GM15510 (cell line): ENCODE results near the gene RSU1.

ENCODE experiments used
- POLR2A ChIP-seq: IDR thresholded peaks from 3 replicates; pipeline ENCODE4 v1.6.1; 2011; ENCODE audit warnings: borderline replicate concordance; ENCODE audit not compliant: insufficient read length; ENCODE audit errors: extremely low read depth

RSU1 gene

GRCh38 chr10:16649757-16650156 lies 167.5 kb downstream of the RSU1 start:
- TF ChIP-seq POLR2A, result no peak

GRCh38 chr10:16648366-16648765 lies 168.9 kb downstream of the RSU1 start:
- no peak for TF ChIP-seq POLR2A

GRCh38 chr10:16646181-16647059 lies 170.8 kb downstream of the RSU1 start:
- TF ChIP-seq POLR2A, result no peak

- TF ChIP-seq POLR2A, result no peak
Measured at GRCh38 chr10:16644146-16644545, 173.1 kb downstream of the RSU1 start.

GRCh38 chr10:16643502-16643901 lies 173.7 kb downstream of the RSU1 start:
- no peak for TF ChIP-seq POLR2A

GRCh38 chr10:16640153-16640552 lies 177.1 kb downstream of the RSU1 start:
- TF ChIP-seq POLR2A, result no peak

- TF ChIP-seq POLR2A, result no peak
Measured at GRCh38 chr10:16639471-16639870, 177.8 kb downstream of the RSU1 start.

- TF ChIP-seq POLR2A, result no peak
Measured at GRCh38 chr10:16632996-16633395, 184.2 kb downstream of the RSU1 start.

GRCh38 chr10:16626697-16627096 lies 190.5 kb downstream of the RSU1 start:
- no peak for TF ChIP-seq POLR2A

GRCh38 chr10:16612981-16613355 lies 204.3 kb downstream of the RSU1 start:
- no peak for TF ChIP-seq POLR2A

GRCh38 chr10:16612115-16612980 lies 204.9 kb downstream of the RSU1 start:
- TF ChIP-seq POLR2A, result no peak

- TF ChIP-seq POLR2A, result no peak
Measured at GRCh38 chr10:16611037-16611436, 206.2 kb downstream of the RSU1 start.

- no peak for TF ChIP-seq POLR2A
Measured at GRCh38 chr10:16609211-16609610, 208.0 kb downstream of the RSU1 start.

GRCh38 chr10:16606923-16607322 lies 210.3 kb downstream of the RSU1 start:
- no peak for TF ChIP-seq POLR2A

- no peak for TF ChIP-seq POLR2A
Measured at GRCh38 chr10:16606421-16606820, 210.8 kb downstream of the RSU1 start.
